Measurements from ENCODE around the gene ELL.
"Not testable (repeated sequence)": the region's sequence is repeated elsewhere in the genome, so short reads cannot be mapped to it uniquely, and the experiment has no call there.

Gene ELL

DNA sequence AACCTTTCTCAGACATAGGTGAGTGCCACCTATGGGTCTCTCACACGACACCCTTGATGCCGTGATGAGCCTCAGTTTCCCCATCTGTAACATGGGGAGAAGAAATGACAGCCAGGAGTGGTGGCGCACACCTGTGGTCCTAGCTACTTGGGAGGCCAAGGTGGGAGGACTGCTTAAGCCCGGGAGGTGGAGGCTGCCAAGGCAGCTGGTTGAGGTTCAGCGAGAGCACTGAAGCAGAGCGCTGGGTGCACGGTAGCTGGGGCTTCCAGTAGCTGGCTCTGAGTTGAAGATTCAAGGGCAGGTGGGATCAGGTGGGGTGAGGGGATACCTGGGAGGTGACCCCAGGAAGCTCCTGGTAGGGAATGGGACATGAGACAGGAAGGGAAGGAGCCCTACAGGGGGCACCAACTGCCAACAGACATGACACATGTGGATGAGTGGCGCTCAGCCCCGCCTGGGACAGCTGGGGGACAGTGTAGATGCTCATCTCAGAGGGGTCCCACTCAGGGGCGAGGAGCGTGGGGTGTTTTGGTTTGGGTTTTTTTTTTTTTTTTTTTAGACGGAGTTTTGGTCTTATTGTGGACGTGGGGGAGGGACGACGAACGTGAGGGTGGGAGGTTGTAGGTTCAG, 109.1 kb downstream of the ELL start:
- no peak for DNase-seq

- DNase-seq = no peak
Measured at GRCh38 chr19:18408053-18408476, 113.8 kb downstream of the ELL start.

DNA sequence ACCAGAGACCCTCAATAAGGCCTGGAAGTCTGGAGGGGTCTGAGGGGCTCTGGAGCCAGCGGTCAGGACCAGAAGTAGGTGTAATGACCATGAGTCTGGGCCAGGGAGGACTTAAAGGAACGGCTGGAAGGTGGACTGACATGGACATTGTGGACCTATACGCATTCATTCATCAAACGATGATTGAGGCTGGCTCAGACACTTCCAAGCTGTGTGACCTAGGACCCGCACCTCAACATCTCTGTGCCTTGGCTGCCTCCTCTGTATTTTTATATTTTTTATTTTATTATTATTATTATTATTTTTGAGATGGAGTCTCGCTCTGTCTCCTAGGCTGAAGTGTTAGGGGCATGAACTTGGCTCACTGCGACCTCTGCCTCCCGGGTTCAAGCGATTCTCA, 115.1 kb downstream of the ELL start:
- no peak for DNase-seq

DNA sequence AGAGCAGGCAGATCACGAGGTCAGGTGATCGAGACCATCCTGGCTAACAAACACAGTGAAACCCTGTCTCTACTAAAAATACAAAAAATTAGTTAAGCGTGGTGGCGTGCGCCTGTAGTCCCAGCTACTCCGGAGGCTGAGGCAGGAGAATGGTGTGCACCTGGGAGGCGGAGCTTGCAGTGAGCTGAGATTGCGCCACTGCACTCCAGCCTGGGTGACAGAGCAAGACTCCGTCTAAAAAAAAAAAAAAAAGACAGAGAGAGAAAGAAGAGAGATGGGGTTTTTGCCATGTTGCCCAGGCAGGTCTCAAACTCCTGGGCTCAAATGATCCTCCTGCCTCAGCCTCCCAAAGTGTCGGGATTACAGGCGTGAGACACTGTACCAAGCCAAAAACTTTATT, 116.1 kb downstream of the ELL start:
- DNase-seq = not testable (repeated sequence)

DNA sequence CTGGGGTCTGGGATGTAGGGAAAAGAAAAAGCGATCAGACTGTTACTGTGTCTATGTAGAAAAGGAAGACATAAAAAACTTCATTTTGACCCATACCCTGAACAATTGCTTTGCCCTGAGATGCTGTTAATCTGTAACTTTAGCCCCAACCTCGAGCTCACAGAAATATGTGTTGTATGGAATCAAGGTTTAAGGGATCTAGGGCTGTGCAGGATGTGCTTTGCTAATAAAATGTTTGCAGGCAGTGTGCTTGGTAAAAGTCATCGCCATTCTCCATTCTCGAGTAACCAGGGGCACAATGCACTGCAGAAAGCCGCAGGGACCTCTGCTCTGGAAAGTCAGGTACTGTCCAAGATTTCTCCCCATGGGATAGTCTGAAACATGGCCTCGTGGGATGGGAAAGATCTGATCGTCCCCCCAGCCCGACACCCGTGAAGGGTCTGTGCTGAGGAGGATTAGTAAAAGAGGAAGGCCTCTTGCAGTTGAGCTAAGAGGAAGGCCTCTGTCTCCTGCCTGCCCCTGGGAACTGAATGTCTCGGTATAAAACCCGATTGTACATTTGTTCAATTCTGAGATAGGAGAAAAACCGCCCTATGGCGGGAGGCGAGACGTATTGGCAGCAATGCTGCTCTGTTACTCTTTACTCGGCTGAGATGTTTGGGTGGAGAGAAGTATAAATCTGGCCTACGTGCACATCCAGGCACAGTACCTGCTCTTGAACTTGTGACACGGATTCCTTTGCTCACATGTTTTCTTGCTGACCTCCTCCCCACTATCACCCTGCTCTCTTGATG, 119.2 kb downstream of the ELL start:
- not testable (repeated sequence) for DNase-seq

GRCh38 chr19:18401580-18402112, 120.2 kb downstream of the ELL start:
- DNase-seq = peak in 21 of 58 donors; percentile 17 to 48 (median 25)

DNA sequence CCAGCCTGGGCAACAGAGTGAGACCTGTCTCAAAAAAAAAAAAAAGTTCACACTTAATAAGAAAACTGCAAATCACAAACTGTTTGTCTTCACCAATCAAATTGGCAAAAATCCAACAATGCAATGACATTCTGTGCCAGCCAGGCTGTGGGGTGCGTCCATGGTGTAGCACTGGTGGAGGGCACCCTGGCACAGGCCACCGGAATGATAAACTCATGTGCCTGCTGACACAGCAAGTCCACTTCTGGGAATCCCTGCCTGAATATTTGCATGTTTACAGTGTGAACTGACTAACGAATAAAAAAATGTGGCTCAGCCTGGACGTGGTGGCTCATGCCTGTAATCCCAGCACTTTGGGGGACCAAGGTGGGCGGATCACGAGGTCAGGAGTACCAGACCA, 122.9 kb downstream of the ELL start:
- DNase-seq = no peak

DNA sequence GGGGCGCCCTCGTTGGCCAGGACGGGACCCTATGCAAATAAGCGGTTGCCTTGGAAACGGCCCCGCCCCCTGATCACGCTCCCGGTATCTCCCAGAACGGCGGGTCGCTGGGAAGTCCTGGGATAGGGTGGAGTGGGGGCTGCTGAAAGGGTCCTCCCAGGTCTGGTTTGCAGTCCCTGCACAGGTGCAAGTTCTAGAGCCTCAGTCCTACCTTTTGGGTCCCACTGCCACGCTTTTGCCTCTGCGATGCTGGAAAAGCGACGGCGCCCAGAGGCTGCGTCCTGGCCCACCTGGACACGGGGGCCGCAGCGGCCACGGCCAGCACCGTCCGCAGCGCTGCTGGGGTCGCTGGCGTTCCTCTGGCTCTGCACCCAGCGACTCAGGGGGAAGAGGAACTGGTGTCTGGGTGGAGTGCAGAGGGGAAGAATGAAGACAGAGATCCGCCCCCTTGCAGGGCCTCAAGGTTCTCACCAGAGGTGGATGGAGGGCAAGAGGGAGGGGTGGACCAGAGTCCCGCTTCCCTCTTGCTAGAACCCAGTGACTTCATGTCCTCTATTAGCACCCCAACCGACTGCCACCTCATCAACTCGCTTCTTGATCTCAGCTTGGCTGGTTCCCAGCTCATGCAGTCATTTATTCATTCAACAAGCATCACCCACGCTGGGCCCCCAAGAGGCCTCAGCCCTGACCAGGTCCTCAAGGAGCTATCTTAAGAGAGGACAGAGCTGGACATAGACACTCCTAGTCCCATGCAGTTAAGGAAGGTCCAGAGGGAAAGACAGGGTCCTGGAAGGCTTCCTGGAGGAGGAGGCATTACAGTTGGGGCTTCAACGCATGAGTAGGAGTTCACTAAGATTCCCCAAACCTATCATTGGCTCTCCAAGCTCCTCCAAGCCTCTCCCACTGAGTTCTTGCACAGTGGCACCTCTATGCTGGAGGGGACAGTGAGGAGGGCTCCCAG, 124.3 kb downstream of the ELL start, which contains the start of gene LRRC25:
LRRC25 (minus strand) TSS at position 381 of the 961 bp plus-strand sequence. CDS start 659 bp downstream, outside the sequence.
- peak in 9 of 58 donors; percentile 8 to 30 (median 17) for DNase-seq

GRCh38 chr19:18396471-18397241, 125.2 kb downstream of the ELL start:
- DNase-seq = no peak

DNA sequence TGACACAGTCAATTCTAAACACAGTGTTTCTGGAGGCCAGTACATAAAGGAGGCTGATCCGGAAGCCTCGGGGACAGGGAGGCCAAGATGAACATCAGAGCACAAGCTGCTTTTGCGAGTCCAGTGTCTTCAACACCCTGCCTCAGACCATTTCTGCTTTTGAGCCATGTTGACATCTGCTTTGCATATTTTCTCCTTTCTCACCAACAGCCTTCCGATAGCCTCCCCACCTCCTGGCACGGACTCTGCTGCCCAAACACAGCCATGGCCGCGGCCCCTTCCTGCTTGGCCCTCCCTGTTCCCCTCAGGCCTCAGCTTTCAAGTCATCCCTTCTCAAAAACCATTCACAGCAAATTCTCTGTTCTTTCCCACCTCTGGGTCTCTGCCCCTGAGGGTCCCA, 128.0 kb downstream of the ELL start:
- DNase-seq = no peak

DNA sequence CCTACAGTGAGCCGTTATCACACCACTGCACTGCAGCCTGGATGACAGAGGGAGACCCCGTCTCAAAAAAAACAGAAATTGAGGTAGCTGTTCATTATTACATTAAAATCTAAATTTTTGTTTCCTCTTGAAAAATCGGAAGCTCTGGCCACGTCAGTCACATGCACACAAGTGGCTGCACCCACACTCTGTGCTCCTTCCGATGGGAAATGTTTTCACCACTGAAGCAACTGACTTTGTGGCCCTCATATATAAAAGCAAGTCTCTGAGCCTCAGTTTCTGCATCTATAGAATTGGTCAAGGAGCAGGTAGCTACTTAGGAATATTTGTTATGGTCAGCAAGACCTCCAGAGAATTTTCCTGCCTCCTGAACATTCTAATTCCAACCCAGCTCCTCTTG, 128.9 kb downstream of the ELL start:
- DNase-seq = no peak
